Measurements from ENCODE around the gene GNAL.
"Not testable (repeated sequence)": the region's sequence is repeated elsewhere in the genome, so short reads cannot be mapped to it uniquely, and the experiment has no call there.

Gene GNAL
- 0.17 to 3.3 (median 1.7) reads per million in 3 donors for total RNA-seq

DNA sequence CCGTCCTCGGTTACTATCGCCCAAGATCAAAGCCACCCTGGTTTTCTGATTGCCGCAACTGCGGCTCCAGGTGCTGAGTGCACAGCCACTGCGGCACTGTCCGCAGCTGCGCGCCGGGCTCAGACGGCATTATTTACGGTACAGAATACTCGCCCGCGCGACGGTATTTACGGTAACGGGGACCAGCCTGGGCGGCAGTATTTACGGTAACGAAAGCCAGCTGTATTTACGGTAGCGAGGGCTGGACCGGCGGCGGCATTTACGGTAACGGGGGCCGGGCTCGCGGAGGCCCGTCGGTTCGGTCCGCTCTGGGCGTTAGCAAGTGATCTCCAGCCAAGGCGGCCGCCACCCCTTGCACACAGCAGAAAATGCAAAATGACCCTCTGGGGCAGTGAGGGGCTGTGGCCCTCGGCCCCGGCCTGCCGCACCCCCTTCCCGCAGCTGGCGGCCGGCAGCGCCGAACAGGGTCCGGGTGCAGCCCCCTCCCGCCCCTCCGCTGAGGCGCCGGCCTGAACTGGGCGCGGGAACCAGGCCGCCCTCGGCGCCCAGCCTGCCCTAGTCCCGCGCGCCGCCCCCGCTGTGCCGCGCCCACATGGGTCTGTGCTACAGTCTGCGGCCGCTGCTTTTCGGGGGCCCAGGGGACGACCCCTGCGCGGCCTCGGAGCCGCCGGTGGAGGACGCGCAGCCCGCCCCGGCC lies at the start of gene GNAL:
TSS of gene GNAL (plus strand) at position 293 of the 697 bp plus-strand sequence. CDS start at position 593, 300 bp downstream.
- H3K4me1 ChIP-seq (ENCODE audit: control insufficient read depth, insufficient read depth, low read length, poor library complexity, severe bottlenecking): peaks cover 4% of the 10 kb centered on the region
- peaks cover 11% of the 10 kb centered on the region for H3K27me3 ChIP-seq (replicated peaks; ENCODE audit: control insufficient read depth, insufficient read depth, low read length, poor library complexity, severe bottlenecking)
- peak in 1 of 3 donors; percentile 3 for DNase-seq
- H3K27ac ChIP-seq (ENCODE audit: insufficient read depth, low read length, poor library complexity, severe bottlenecking): no peak within 1 kb of the TSS
- peak within 1 kb of the TSS; percentile 53 for H3K4me3 ChIP-seq (ENCODE audit: insufficient read depth, low read depth, low read length, poor library complexity, severe bottlenecking)
- H3K36me3 ChIP-seq (ENCODE audit: control insufficient read depth, insufficient read depth, low read length): no peaks in the 10 kb centered on the region
- H3K9me3 ChIP-seq (ENCODE audit: control insufficient read depth, low read length): no peaks in the 10 kb centered on the region

DNA sequence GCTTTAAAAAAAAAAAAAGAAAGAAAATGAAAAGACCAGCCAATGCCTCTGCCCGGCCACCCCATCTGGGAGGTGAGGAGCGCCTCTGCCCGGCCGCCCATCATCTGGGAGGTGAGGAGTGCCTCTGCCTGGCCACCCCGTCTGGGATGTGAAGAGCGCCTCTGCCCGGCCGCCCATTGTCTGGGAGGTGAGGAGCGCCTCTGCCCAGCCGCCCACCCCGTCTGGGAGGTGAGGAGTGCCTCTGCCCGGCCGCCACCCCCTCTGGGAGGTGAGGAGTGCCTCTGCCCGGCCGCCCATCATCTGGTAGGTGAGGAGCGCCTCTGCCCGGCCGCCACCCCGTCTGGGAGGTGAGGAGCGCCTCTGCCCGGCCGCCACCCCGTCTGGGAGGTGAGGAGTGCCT lies 41.8 kb upstream of the GNAL start:
- DNase-seq; H3K4me1 ChIP-seq (ENCODE audit: control insufficient read depth, insufficient read depth, low read length, poor library complexity, severe bottlenecking); H3K27me3 ChIP-seq (replicated peaks; ENCODE audit: control insufficient read depth, insufficient read depth, low read length, poor library complexity, severe bottlenecking); H3K27ac ChIP-seq (ENCODE audit: insufficient read depth, low read length, poor library complexity, severe bottlenecking); H3K4me3 ChIP-seq (ENCODE audit: insufficient read depth, low read depth, low read length, poor library complexity, severe bottlenecking); H3K9me3 ChIP-seq (ENCODE audit: control insufficient read depth, low read length); H3K36me3 ChIP-seq (ENCODE audit: control insufficient read depth, insufficient read depth, low read length): not testable (repeated sequence)

DNA sequence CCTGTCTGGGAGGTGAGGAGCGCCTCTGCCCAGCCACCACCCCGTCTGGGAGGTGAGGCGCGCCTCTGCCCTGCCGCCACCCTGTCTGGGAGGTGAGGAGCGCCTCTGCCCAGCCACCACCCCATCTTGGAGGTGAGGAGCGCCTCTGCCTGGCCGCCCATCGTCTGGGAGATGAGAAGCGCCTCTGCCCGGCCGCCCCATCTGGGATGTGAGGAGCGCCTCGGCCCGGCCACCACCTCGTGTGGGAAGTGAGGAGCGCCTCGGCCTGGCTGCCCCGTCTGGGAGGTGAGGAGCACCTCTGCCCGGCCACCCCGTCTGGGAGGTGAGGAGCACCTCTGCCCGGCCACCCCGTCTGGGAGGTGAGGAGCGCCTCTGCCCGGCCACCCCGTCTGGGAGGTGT lies 41.3 kb upstream of the GNAL start:
- not testable (repeated sequence) for H3K36me3 ChIP-seq (ENCODE audit: control insufficient read depth, insufficient read depth, low read length); H3K27me3 ChIP-seq (replicated peaks; ENCODE audit: control insufficient read depth, insufficient read depth, low read length, poor library complexity, severe bottlenecking); H3K4me1 ChIP-seq (ENCODE audit: control insufficient read depth, insufficient read depth, low read length, poor library complexity, severe bottlenecking); H3K4me3 ChIP-seq (ENCODE audit: insufficient read depth, low read depth, low read length, poor library complexity, severe bottlenecking); H3K9me3 ChIP-seq (ENCODE audit: control insufficient read depth, low read length); DNase-seq; H3K27ac ChIP-seq (ENCODE audit: insufficient read depth, low read length, poor library complexity, severe bottlenecking)

DNA sequence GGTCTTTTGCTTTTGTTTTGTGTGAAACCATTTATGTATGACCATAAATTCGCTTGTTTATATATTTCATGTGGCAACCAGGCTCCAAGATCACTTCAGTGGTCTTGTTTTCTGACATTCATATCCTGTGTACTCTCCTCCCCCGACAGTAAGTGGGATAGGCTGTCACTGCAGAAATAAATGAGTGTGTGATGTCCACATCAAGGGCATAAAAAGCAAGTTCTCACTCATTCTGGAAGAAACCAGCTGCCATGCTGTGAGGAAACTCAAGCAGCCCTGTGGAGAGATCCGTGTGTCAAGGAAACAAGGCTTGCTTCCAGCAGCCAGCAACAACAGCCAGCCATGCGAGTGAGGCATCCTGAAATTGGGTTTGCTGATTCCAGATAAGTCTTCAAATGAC lies 39.2 kb upstream of the GNAL start:
- Histone ChIP-seq H3K9me3 (ENCODE audit: control insufficient read depth, low read length) (no peaks in the 10 kb centered on the region), H3K27me3 (replicated peaks; ENCODE audit: control insufficient read depth, insufficient read depth, low read length, poor library complexity, severe bottlenecking) (no peaks in the 10 kb centered on the region), H3K4me3 (ENCODE audit: insufficient read depth, low read depth, low read length, poor library complexity, severe bottlenecking) (no peak overlapping the region), H3K27ac (ENCODE audit: insufficient read depth, low read length, poor library complexity, severe bottlenecking) (no peak overlapping the region), H3K4me1 (ENCODE audit: control insufficient read depth, insufficient read depth, low read length, poor library complexity, severe bottlenecking) (no peaks in the 10 kb centered on the region), H3K36me3 (ENCODE audit: control insufficient read depth, insufficient read depth, low read length) (no peaks in the 10 kb centered on the region)
- DNase-seq: no peak

DNA sequence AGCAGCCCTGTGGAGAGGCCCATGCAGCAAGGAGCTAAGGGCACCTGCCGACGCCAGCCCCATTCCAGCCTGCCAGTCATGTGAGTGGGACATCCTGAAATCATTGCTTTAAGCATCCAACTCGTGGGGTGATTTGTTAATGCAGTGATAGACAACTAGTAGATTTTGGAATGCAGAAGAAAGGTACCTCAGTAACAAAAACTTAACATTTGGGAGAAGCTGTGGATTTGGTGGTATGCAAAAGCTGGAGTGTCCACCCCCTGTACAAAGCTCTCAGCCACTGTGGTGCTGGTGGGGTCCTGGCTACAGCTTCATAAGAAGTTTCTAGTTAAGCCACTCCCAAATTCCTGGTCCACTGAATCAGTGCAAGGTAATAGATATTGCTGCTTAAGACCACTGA lies 37.2 kb upstream of the GNAL start:
- no peaks in the 10 kb centered on the region for H3K36me3 ChIP-seq (ENCODE audit: control insufficient read depth, insufficient read depth, low read length)
- H3K4me3 ChIP-seq (ENCODE audit: insufficient read depth, low read depth, low read length, poor library complexity, severe bottlenecking): no peak overlapping the region
- DNase-seq: no peak
- no peak overlapping the region for H3K27ac ChIP-seq (ENCODE audit: insufficient read depth, low read length, poor library complexity, severe bottlenecking)
- no peaks in the 10 kb centered on the region for H3K9me3 ChIP-seq (ENCODE audit: control insufficient read depth, low read length)
- H3K27me3 ChIP-seq (replicated peaks; ENCODE audit: control insufficient read depth, insufficient read depth, low read length, poor library complexity, severe bottlenecking): no peaks in the 10 kb centered on the region
- no peaks in the 10 kb centered on the region for H3K4me1 ChIP-seq (ENCODE audit: control insufficient read depth, insufficient read depth, low read length, poor library complexity, severe bottlenecking)

DNA sequence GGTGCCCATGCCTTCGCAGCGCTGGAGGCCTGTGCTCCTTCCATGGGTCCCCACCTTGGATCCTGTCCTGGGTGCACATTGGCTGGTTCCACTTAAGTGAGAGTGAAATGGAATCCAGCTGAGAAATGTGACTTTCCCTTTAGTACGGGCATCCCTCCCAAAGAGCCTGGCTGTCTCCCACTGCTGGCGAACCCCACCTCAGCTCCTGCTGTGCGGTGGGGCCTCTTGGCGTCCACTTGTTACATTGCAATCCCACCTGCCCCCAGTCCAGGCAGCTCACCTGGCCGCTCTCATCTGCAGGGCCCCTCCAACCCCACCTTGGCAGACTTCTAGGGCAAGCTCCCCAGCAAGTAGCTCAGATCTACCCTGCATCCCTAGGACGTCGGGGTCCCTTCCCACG lies 35.5 kb upstream of the GNAL start:
- Histone ChIP-seq H3K4me3 (ENCODE audit: insufficient read depth, low read depth, low read length, poor library complexity, severe bottlenecking) (no peak overlapping the region), H3K27me3 (replicated peaks; ENCODE audit: control insufficient read depth, insufficient read depth, low read length, poor library complexity, severe bottlenecking) (no peaks in the 10 kb centered on the region), H3K9me3 (ENCODE audit: control insufficient read depth, low read length) (no peaks in the 10 kb centered on the region), H3K36me3 (ENCODE audit: control insufficient read depth, insufficient read depth, low read length) (no peaks in the 10 kb centered on the region), H3K27ac (ENCODE audit: insufficient read depth, low read length, poor library complexity, severe bottlenecking) (no peak overlapping the region), H3K4me1 (ENCODE audit: control insufficient read depth, insufficient read depth, low read length, poor library complexity, severe bottlenecking) (no peaks in the 10 kb centered on the region)
- DNase-seq: no peak

DNA sequence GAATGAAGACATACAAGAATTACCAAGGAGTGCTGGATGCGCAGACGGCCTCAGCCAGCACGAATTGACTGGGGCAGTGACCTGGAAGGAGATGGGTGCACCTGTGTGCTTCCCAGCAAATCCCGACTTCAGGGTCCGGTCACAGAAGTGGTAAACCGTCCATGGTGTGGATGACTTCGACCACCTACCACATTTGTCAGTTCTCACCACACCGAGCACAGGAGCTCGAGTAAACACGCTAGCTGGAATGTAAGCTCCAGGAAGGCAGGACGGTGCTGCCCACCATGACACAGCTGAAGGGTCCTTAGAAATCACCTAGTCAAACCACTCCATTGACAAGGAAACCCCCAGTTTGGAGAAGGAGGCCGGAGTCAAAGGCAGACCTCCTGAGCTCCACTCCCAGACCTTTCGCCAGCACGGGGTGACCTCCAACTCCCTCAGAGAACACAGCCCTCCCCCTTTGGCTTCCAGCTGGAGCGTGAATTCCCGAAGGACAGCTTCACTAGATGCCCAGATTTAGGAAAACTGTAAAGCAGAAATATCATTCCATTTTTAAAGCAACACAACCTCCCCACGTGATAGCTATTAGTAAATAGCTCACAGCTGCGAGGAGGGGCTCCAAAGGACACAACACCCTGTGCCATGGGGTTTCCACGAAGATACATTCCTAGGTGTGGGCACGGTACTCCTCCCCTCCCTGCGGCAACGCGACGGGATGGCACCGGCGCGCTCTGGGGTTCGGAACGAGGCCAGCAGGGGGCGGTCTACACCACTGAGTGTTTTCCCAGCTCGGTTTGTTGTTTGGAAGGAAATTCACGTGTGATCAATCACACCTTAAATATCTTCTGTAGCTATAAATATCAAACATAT lies 34.1 kb upstream of the GNAL start:
- DNase-seq: peak in 1 of 3 donors; percentile 3
- no peak overlapping the region for H3K27ac ChIP-seq (ENCODE audit: insufficient read depth, low read length, poor library complexity, severe bottlenecking)
- no peak overlapping the region for H3K4me3 ChIP-seq (ENCODE audit: insufficient read depth, low read depth, low read length, poor library complexity, severe bottlenecking)
- H3K9me3 ChIP-seq (ENCODE audit: control insufficient read depth, low read length): no peaks in the 10 kb centered on the region
- H3K4me1 ChIP-seq (ENCODE audit: control insufficient read depth, insufficient read depth, low read length, poor library complexity, severe bottlenecking): no peaks in the 10 kb centered on the region
- no peaks in the 10 kb centered on the region for H3K27me3 ChIP-seq (replicated peaks; ENCODE audit: control insufficient read depth, insufficient read depth, low read length, poor library complexity, severe bottlenecking)
- H3K36me3 ChIP-seq (ENCODE audit: control insufficient read depth, insufficient read depth, low read length): no peaks in the 10 kb centered on the region

DNA sequence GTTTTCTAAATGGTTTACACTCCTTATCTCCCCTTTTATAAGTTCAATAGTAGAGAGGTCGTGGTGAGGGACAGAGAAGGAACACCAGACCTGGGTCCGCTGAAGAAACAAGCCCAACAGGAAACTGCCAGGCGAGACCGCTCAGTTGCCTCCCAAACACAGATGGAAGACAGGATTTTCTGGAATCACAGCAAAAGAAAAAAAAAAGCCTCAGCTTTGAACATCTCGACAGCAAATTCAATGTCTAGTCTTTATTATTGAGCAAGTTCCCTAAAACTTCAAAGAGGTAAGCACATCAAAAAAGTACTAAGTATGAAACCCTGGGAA lies 33.5 kb upstream of the GNAL start:
- Histone ChIP-seq H3K9me3 (ENCODE audit: control insufficient read depth, low read length) (no peaks in the 10 kb centered on the region), H3K27me3 (replicated peaks; ENCODE audit: control insufficient read depth, insufficient read depth, low read length, poor library complexity, severe bottlenecking) (no peaks in the 10 kb centered on the region), H3K27ac (ENCODE audit: insufficient read depth, low read length, poor library complexity, severe bottlenecking) (no peak overlapping the region), H3K4me1 (ENCODE audit: control insufficient read depth, insufficient read depth, low read length, poor library complexity, severe bottlenecking) (no peaks in the 10 kb centered on the region), H3K36me3 (ENCODE audit: control insufficient read depth, insufficient read depth, low read length) (no peaks in the 10 kb centered on the region), H3K4me3 (ENCODE audit: insufficient read depth, low read depth, low read length, poor library complexity, severe bottlenecking) (no peak overlapping the region)
- DNase-seq: no peak

DNA sequence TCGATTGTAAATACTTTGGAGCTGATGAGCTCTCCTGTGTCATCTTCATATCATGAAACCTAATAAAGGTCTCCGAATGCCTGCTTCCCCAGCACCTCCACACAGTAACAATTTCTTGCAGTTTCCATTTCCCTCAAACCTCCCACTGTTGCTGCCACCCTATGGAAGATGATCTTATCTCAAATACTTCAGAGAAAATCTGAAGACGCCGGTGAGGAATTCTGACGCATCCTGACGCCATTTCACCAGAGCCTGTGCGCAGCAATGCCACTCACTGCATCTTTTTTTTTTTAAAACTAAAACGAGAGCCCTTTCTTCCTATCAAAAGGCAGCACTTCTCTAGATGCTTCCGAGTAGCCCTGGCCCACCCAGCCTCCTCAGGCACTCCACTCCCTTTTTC lies 31.9 kb upstream of the GNAL start:
- Histone ChIP-seq H3K27ac (ENCODE audit: insufficient read depth, low read length, poor library complexity, severe bottlenecking) (no peak overlapping the region), H3K9me3 (ENCODE audit: control insufficient read depth, low read length) (no peaks in the 10 kb centered on the region), H3K27me3 (replicated peaks; ENCODE audit: control insufficient read depth, insufficient read depth, low read length, poor library complexity, severe bottlenecking) (no peaks in the 10 kb centered on the region), H3K36me3 (ENCODE audit: control insufficient read depth, insufficient read depth, low read length) (no peaks in the 10 kb centered on the region), H3K4me1 (ENCODE audit: control insufficient read depth, insufficient read depth, low read length, poor library complexity, severe bottlenecking) (no peaks in the 10 kb centered on the region), H3K4me3 (ENCODE audit: insufficient read depth, low read depth, low read length, poor library complexity, severe bottlenecking) (no peak overlapping the region)
- DNase-seq: no peak

DNA sequence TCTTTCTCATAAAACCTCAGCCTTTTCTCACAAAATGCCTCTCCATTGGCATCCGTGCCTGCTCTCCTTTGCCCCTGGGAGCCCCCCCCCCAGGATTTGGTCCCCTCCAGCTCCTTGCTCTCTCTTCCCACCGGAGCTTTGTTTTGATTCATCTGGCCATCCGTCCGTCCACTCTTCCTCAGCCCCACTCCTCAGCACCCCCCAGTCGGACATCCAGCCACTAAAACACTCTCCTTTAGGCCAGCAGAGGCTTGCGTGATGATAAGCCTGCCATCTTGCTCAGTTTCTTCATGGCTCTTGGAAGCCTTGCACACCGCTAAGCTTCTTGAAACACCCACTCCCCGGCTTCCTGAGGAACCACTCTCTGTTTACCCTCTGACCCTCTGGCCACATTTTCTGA lies 31.5 kb upstream of the GNAL start:
- Histone ChIP-seq H3K9me3 (ENCODE audit: control insufficient read depth, low read length) (no peaks in the 10 kb centered on the region), H3K27me3 (replicated peaks; ENCODE audit: control insufficient read depth, insufficient read depth, low read length, poor library complexity, severe bottlenecking) (no peaks in the 10 kb centered on the region), H3K27ac (ENCODE audit: insufficient read depth, low read length, poor library complexity, severe bottlenecking) (no peak overlapping the region), H3K4me1 (ENCODE audit: control insufficient read depth, insufficient read depth, low read length, poor library complexity, severe bottlenecking) (no peaks in the 10 kb centered on the region), H3K4me3 (ENCODE audit: insufficient read depth, low read depth, low read length, poor library complexity, severe bottlenecking) (no peak overlapping the region), H3K36me3 (ENCODE audit: control insufficient read depth, insufficient read depth, low read length) (no peaks in the 10 kb centered on the region)
- no peak for DNase-seq

Measured in effector memory CD4-positive, alpha-beta T cell (primary cell).